Cardiac muscle cell (in vitro differentiated cells and primary cell): Measurements from ENCODE around the gene PRDX5. TPM values are rescaled to one million over a fixed set of nuclear protein-coding genes. Genes with fewer than 3 reads are reported as not detected.

Source experiments
- DNase-seq, 2 donors: peaks; one replicate each; pipeline versions ENCODE4 v3.0.0 to v3.0.0-alpha.2; 2010 to 2017; ENCODE audit warnings: low read depth in 1 of 2, low spot score in 1 of 2
- H3K27ac ChIP-seq: fragments of 200-600 bp; sonication (generic); 2 replicates; pipeline ENCODE4 v1.5.1; 2016
- H3K27me3 ChIP-seq: fragments of 200-600 bp; sonication (generic); 2 replicates; pipeline ENCODE4 v1.6.0; 2016; ENCODE audit warnings: control low read depth
- H3K36me3 ChIP-seq: fragments of 200-600 bp; sonication (generic); 2 replicates; pipeline ENCODE4 v1.5.1; 2016; ENCODE audit warnings: control low read depth
- H3K4me1 ChIP-seq: fragments of 200-600 bp; sonication (generic); 2 replicates; pipeline ENCODE4 v1.8.1; 2017; ENCODE audit warnings: low read depth, mild to moderate bottlenecking, mixed run types
- H3K4me3 ChIP-seq: fragments of 200-600 bp; sonication (generic); 2 replicates; pipeline ENCODE4 v1.5.1; 2016; ENCODE audit warnings: mild to moderate bottlenecking
- H3K9me3 ChIP-seq: fragments of 200-600 bp; sonication (generic); 2 replicates; pipeline ENCODE4 v1.5.1; 2017; ENCODE audit warnings: low read depth, mild to moderate bottlenecking, control low read depth
- CTCF ChIP-seq: IDR thresholded peaks from 2 replicates; pipeline ENCODE4 v1.5.1; 2012; ENCODE audit warnings: low read depth, mild to moderate bottlenecking, low read length
- polyA plus RNA-seq: library from polyadenylated mRNA; unstranded; fragments of >200 nt; fragmentation: Nextera tagmentation; extraction: Ambion mirVana; gene quantifications from 2 replicates; pipeline ENCODE4 v1.2.1, GENCODE V29; 2016
- total RNA-seq: library from RNA; depleted of rRNA; stranded (reverse); fragments of >200 nt; gene quantifications from 2 replicates; pipeline ENCODE4 v1.2.3, GENCODE V29; 2016

The PRDX5 gene
- total and polyA plus RNA-seq, 2 experiments from 2014 or later: 500 to 784 TPM

- TF ChIP-seq CTCF: no peak
- Histone ChIP-seq H3K27ac (no peak overlapping the region), H3K4me3 (peak overlapping the region; percentile 3), H3K27me3 (peaks cover 78% of the 10 kb centered on the region), H3K36me3 (no peaks in the 10 kb centered on the region), H3K4me1 (peaks cover 4% of the 10 kb centered on the region), H3K9me3 (no peaks in the 10 kb centered on the region)
- peak; percentile 30 to 42 for DNase-seq
Observed at GRCh38 chr11:64298966-64299846, 18.7 kb upstream of the PRDX5 start.

GRCh38 chr11:64299847-64300648 is 17.9 kb upstream of the PRDX5 start, which contains the start of gene CATSPERZ:
Gene CATSPERZ, plus strand, starts transcription at chr11:64300358. Its CDS starts 53 bp downstream, at chr11:64300411.
- DNase-seq: no peak
- no peak for TF ChIP-seq CTCF
- peak within 1 kb of the TSS; percentile 3 for H3K4me3 ChIP-seq

GRCh38 chr11:64303109-64304031 is 14.6 kb upstream of the PRDX5 start:
- Histone ChIP-seq H3K4me3 (no peak overlapping the region), H3K27me3 (peaks cover 37% of the 10 kb centered on the region)

More at GRCh38 chr11:64299847-64300648, 17.9 kb upstream of the PRDX5 start, which contains the start of gene CATSPERZ:
- no peaks in the 10 kb centered on the region for H3K36me3 ChIP-seq
- H3K27ac ChIP-seq: no peak within 1 kb of the TSS
- H3K27me3 ChIP-seq: peaks cover 70% of the 10 kb centered on the region
- H3K4me1 ChIP-seq: peaks cover 4% of the 10 kb centered on the region
- no peaks in the 10 kb centered on the region for H3K9me3 ChIP-seq

GRCh38 chr11:64304032-64304315 is 13.9 kb upstream of the PRDX5 start:
- no peaks in the 10 kb centered on the region for H3K36me3 ChIP-seq
- DNase-seq: no peak
- H3K27me3 ChIP-seq: peaks cover 31% of the 10 kb centered on the region
- TF ChIP-seq CTCF: no peak
- no peaks in the 10 kb centered on the region for H3K9me3 ChIP-seq
- H3K4me1 ChIP-seq: peaks cover 11% of the 10 kb centered on the region
- H3K27ac ChIP-seq: no peak overlapping the region
- peak overlapping the region; percentile 46 for H3K4me3 ChIP-seq

More at GRCh38 chr11:64303109-64304031, 14.6 kb upstream of the PRDX5 start:
- Histone ChIP-seq H3K36me3 (no peaks in the 10 kb centered on the region), H3K27ac (no peak overlapping the region), H3K9me3 (no peaks in the 10 kb centered on the region), H3K4me1 (peaks cover 11% of the 10 kb centered on the region)
- no peak for TF ChIP-seq CTCF
- DNase-seq: no peak
